K562 (cell line): ENCODE measurements around the gene SOX12. TPM values are rescaled to one million over a fixed set of nuclear protein-coding genes. Genes with fewer than 3 reads are reported as not detected.
A peak's percentile ranks its signal among the peaks of the same experiment; 100 is the strongest.

Source experiments
- CBFA2T3 ChIP-seq: fragments of 450-650 bp; IDR thresholded peaks from 2 replicates; pipeline ENCODE4 v1.6.1; 2017
- CGGBP1 ChIP-seq: fragments of 250-450 bp; sonication (Bioruptor Pico); IDR thresholded peaks from 2 replicates; pipeline ENCODE4 v1.9.0; 2021; ENCODE audit warnings: mild to moderate bottlenecking
- DEAF1 ChIP-seq: fragments of 450-650 bp; formaldehyde crosslinking; IDR thresholded peaks from 2 replicates; pipeline ENCODE4 v1.4.0; 2020; ENCODE audit warnings: mild to moderate bottlenecking, moderate library complexity
- GATA2 ChIP-seq: sonication (generic); formaldehyde crosslinking; IDR thresholded peaks from 2 replicates; pipeline ENCODE4 v1.4.0; 2020; ENCODE audit warnings: mild to moderate bottlenecking, missing genetic modification reagents
- HNRNPUL1 ChIP-seq: fragments of 200-400 bp; formaldehyde crosslinking; IDR thresholded peaks from 2 replicates; pipeline ENCODE4 v1.6.1; 2017; ENCODE audit warnings: low read length
- KLF1 ChIP-seq: fragments of 450-650 bp; IDR thresholded peaks from 2 replicates; pipeline ENCODE4 v1.6.1; 2016; ENCODE audit warnings: missing genetic modification characterization, missing compliant biosample characterization
- KLF13 ChIP-seq: fragments of 450-650 bp; IDR thresholded peaks from 2 replicates; pipeline ENCODE4 v1.6.1; 2016; ENCODE audit warnings: missing genetic modification characterization, low read depth, mild to moderate bottlenecking, missing compliant biosample characterization, moderate library complexity, borderline replicate concordance
- MAZ ChIP-seq, 2 experiments: fragments of 450-650 bp in 1 of 2; sonication (generic) in 1 of 2; formaldehyde crosslinking; IDR thresholded peaks in 1 of 2; conservative IDR thresholded peaks in 1 of 2; 2 replicates each; pipeline versions ENCODE4 v1.4.0 to v1.5.0; 2020; ENCODE audit warnings: mild to moderate bottlenecking in 1 of 2, missing genetic modification reagents in 1 of 2
- MTA1 ChIP-seq: fragments of 450-650 bp; IDR thresholded peaks from 2 replicates; pipeline ENCODE4 v1.6.1; 2017; ENCODE audit warnings: borderline replicate concordance
- NFE2 ChIP-seq: IDR thresholded peaks from 2 replicates; pipeline ENCODE4 v1.6.1; 2014; ENCODE audit warnings: antibody characterized with exemption, low read depth
- OTX1 ChIP-seq: fragments of 450-650 bp; formaldehyde crosslinking; IDR thresholded peaks from 2 replicates; pipeline ENCODE4 v1.4.0; 2022; ENCODE audit warnings: mild to moderate bottlenecking
- POLR2G ChIP-seq: fragments of 200-400 bp; formaldehyde crosslinking; IDR thresholded peaks from 2 replicates; pipeline ENCODE4 v1.6.1; 2017; ENCODE audit warnings: low read depth, mild to moderate bottlenecking, antibody characterized with exemption, low read length, moderate library complexity
- SIN3A ChIP-seq, 2 experiments: fragments of 150-350 bp in 1 of 2; IDR thresholded peaks; 2 replicates each; pipeline ENCODE4 v1.6.1; 2011 to 2016; ENCODE audit warnings: borderline replicate concordance in 2 of 2, low read depth in 2 of 2, low read length in 2 of 2, mild to moderate bottlenecking in 2 of 2, moderate library complexity in 2 of 2; ENCODE audit not compliant: control insufficient read depth in 1 of 2
- SP2 ChIP-seq: IDR thresholded peaks from 2 replicates; pipeline ENCODE4 v1.6.1; 2011; ENCODE audit warnings: mild to moderate bottlenecking, low read depth, low read length, moderate library complexity; ENCODE audit not compliant: poor library complexity, severe bottlenecking; ENCODE audit errors: extremely low read depth
- ZFP1 ChIP-seq: fragments of 450-650 bp; formaldehyde crosslinking; IDR thresholded peaks from 2 replicates; pipeline ENCODE4 v1.4.0; 2020; ENCODE audit warnings: mild to moderate bottlenecking, mixed read lengths
- ZNF431 ChIP-seq: sonication (generic); formaldehyde crosslinking; IDR thresholded peaks from 2 replicates; pipeline ENCODE4 v1.8.0; 2022; ENCODE audit warnings: mild to moderate bottlenecking, missing genetic modification reagents
- ZNF668 ChIP-seq: fragments of 250-450 bp; sonication (Bioruptor Pico); IDR thresholded peaks from 2 replicates; pipeline ENCODE4 v1.8.0; 2022; ENCODE audit warnings: mild to moderate bottlenecking, inconsistent platforms
- ZNF75A ChIP-seq: fragments of 450-650 bp; formaldehyde crosslinking; IDR thresholded peaks from 2 replicates; pipeline ENCODE4 v1.4.0; 2020; ENCODE audit warnings: mild to moderate bottlenecking
- polyA plus RNA-seq, 8 experiments: library from polyadenylated mRNA; depleted of rRNA in 4 of 8; stranded (reverse) in 5 of 8; unstranded in 3 of 8; fragments of >200 nt; fragmentation: Nextera tagmentation in 2 of 8; fragmentation: Illumina TruSeq in 1 of 8; extraction: Ambion mirVana in 2 of 8; extraction: Trizol in 1 of 8; gene quantifications; 2 replicates each; pipeline versions ENCODE4 v1.2.1 to v1.2.3, GENCODE V29; 2011 to 2014; ENCODE audit warnings: inconsistent platforms in 1 of 8, missing spikeins in 1 of 8
- total RNA-seq, 7 experiments: library from RNA; depleted of rRNA in 6 of 7; stranded (reverse); fragments of >200 nt in 6 of 7; fragmentation: Illumina TruSeq in 2 of 7; extraction: Trizol in 2 of 7; gene quantifications; 2 replicates each; pipeline versions ENCODE4 v1.2.1 to v1.2.3, GENCODE V29; 2011 to 2021; ENCODE audit warnings: low replicate concordance in 1 of 7
- TF ChIP-seq, protein P1 (sequence below): fragments of 450-650 bp; formaldehyde crosslinking; IDR thresholded peaks from 2 replicates; pipeline ENCODE4 v1.4.0; 2020; ENCODE audit warnings: mild to moderate bottlenecking
- TF ChIP-seq, protein P2 (sequence below), 2 experiments: IDR thresholded peaks; 2 replicates each; pipeline ENCODE4 v1.6.1; 2011; ENCODE audit warnings: borderline replicate concordance in 1 of 2, control low read depth in 1 of 2, low read depth in 1 of 2, low read length in 1 of 2, mild to moderate bottlenecking in 1 of 2, mixed read lengths in 1 of 2, moderate library complexity in 1 of 2; ENCODE audit not compliant: insufficient read depth in 1 of 2, insufficient read length in 1 of 2, poor library complexity in 1 of 2, severe bottlenecking in 1 of 2; ENCODE audit errors: extremely low read depth in 1 of 2
- TF ChIP-seq, protein P3 (sequence below): fragments of 250-450 bp; sonication (Bioruptor Pico); IDR thresholded peaks from 2 replicates; pipeline ENCODE4 v1.9.0; 2021; ENCODE audit warnings: mild to moderate bottlenecking, inconsistent platforms

SOX12 gene
- total and polyA plus RNA-seq, 9 of the 15 experiments (the other 6 are each of a cell fraction or from before 2014, with no cell fraction given), result 0.42 to 26.3 (median 2.6) TPM

GRCh38 chr20:324177-325044 is 941 bp upstream of the SOX12 start (continued):
- no peak for TF ChIP-seq HNRNPUL1
- peak; percentile 87 for TF ChIP-seq POLR2G
- no peak for TF ChIP-seq OTX1 (CRISPR knock-in tag)
- TF ChIP-seq MTA1, result no peak
- TF ChIP-seq MAZ (CRISPR knock-in tag; conservative IDR thresholded peaks at IDR 0.05 in 1 of 2, IDR thresholded peaks at IDR 0.05 in 1 of 2), result peak; percentile 64 to 71; a peak in 2 of 4 replicates
- TF ChIP-seq, protein P1, sequence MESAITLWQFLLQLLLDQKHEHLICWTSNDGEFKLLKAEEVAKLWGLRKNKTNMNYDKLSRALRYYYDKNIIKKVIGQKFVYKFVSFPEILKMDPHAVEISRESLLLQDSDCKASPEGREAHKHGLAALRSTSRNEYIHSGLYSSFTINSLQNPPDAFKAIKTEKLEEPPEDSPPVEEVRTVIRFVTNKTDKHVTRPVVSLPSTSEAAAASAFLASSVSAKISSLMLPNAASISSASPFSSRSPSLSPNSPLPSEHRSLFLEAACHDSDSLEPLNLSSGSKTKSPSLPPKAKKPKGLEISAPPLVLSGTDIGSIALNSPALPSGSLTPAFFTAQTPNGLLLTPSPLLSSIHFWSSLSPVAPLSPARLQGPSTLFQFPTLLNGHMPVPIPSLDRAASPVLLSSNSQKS (CRISPR knock-in tag), result no peak
- no peak for TF ChIP-seq CBFA2T3
- TF ChIP-seq, protein P2, sequence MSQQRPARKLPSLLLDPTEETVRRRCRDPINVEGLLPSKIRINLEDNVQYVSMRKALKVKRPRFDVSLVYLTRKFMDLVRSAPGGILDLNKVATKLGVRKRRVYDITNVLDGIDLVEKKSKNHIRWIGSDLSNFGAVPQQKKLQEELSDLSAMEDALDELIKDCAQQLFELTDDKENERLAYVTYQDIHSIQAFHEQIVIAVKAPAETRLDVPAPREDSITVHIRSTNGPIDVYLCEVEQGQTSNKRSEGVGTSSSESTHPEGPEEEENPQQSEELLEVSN (IDR thresholded peaks at IDR 0.05; ENCODE audit: borderline replicate concordance in 1 of 2, extremely low read depth in 1 of 2, insufficient read depth in 1 of 2, insufficient read length in 1 of 2, low read depth in 1 of 2, low read length in 1 of 2, poor library complexity in 1 of 2, severe bottlenecking in 1 of 2), result peak; percentile 87 to 94
- TF ChIP-seq, protein P3, sequence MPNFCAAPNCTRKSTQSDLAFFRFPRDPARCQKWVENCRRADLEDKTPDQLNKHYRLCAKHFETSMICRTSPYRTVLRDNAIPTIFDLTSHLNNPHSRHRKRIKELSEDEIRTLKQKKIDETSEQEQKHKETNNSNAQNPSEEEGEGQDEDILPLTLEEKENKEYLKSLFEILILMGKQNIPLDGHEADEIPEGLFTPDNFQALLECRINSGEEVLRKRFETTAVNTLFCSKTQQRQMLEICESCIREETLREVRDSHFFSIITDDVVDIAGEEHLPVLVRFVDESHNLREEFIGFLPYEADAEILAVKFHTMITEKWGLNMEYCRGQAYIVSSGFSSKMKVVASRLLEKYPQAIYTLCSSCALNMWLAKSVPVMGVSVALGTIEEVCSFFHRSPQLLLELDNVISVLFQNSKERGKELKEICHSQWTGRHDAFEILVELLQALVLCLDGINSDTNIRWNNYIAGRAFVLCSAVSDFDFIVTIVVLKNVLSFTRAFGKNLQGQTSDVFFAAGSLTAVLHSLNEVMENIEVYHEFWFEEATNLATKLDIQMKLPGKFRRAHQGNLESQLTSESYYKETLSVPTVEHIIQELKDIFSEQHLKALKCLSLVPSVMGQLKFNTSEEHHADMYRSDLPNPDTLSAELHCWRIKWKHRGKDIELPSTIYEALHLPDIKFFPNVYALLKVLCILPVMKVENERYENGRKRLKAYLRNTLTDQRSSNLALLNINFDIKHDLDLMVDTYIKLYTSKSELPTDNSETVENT (CRISPR knock-in tag), result peak; percentile 13; the same call in 1 of the 2 replicates
- no peak for TF ChIP-seq NFE2
- TF ChIP-seq SIN3A (IDR thresholded peaks at IDR 0.05; ENCODE audit: borderline replicate concordance in 2 of 2, control insufficient read depth in 1 of 2, low read depth in 2 of 2, low read length in 2 of 2), result peak; percentile 27 to 77; a peak in 2 of 4 replicates
- no peak for TF ChIP-seq SP2
- TF ChIP-seq DEAF1 (CRISPR knock-in tag), result no peak
- no peak for TF ChIP-seq CGGBP1
- TF ChIP-seq KLF1 (tag), result peak; percentile 86
- no peak for TF ChIP-seq ZNF668 (CRISPR knock-in tag)
- no peak for TF ChIP-seq ZFP1 (CRISPR knock-in tag)
- no peak for TF ChIP-seq ZNF75A
- TF ChIP-seq ZNF431 (CRISPR knock-in tag), result peak; percentile 91
- no peak for TF ChIP-seq GATA2 (CRISPR knock-in tag)
- TF ChIP-seq KLF13 (tag), result peak; percentile 81
